Measurements from ENCODE around the gene KMT2B.

DNA sequence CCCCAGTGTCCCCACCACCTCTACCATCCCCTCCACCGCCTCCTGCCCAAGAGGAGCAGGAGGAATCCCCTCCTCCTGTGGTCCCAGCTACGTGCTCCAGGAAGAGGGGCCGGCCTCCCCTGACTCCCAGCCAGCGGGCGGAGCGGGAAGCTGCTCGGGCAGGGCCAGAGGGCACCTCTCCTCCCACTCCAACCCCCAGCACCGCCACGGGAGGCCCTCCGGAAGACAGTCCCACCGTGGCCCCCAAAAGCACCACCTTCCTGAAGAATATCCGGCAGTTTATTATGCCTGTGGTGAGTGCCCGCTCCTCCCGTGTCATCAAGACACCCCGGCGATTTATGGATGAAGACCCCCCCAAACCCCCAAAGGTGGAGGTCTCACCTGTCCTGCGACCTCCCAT, 2.8 kb downstream of the KMT2B start:
- TF ChIP-seq, protein P1, sequence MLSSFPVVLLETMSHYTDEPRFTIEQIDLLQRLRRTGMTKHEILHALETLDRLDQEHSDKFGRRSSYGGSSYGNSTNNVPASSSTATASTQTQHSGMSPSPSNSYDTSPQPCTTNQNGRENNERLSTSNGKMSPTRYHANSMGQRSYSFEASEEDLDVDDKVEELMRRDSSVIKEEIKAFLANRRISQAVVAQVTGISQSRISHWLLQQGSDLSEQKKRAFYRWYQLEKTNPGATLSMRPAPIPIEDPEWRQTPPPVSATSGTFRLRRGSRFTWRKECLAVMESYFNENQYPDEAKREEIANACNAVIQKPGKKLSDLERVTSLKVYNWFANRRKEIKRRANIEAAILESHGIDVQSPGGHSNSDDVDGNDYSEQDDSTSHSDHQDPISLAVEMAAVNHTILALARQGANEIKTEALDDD (IDR thresholded peaks at IDR 0.05) = no peak
- TF ChIP-seq, protein P2, sequence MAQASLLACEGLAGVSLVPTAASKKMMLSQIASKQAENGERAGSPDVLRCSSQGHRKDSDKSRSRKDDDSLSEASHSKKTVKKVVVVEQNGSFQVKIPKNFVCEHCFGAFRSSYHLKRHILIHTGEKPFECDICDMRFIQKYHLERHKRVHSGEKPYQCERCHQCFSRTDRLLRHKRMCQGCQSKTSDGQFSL (CRISPR knock-in tag; IDR thresholded peaks at IDR 0.05) = no peak
- TF ChIP-seq, protein P2 (tag; IDR thresholded peaks at IDR 0.05) = no peak
- no peak for TF ChIP-seq GATA2 (CRISPR knock-in tag; IDR thresholded peaks at IDR 0.05)
- no peak for TF ChIP-seq MEF2A (IDR thresholded peaks at IDR 0.05; ENCODE audit: control insufficient read depth, low read depth, low read length)
- no peak for TF ChIP-seq TCFL5 (CRISPR knock-in tag; conservative IDR thresholded peaks at IDR 0.05)
- TF ChIP-seq, protein P3, sequence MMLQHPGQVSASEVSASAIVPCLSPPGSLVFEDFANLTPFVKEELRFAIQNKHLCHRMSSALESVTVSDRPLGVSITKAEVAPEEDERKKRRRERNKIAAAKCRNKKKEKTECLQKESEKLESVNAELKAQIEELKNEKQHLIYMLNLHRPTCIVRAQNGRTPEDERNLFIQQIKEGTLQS (IDR thresholded peaks at IDR 0.05) = no peak
- TF ChIP-seq, protein P3 (CRISPR knock-in tag; conservative IDR thresholded peaks at IDR 0.05) = no peak
- no peak for TF ChIP-seq POLR2AphosphoS5 (IDR thresholded peaks at IDR 0.05; ENCODE audit: control insufficient read depth, insufficient read depth, low read depth, low read length)
- no peak for TF ChIP-seq CEBPB (tag; IDR thresholded peaks at IDR 0.05)
- TF ChIP-seq HMGN3 (IDR thresholded peaks at IDR 0.05; ENCODE audit: borderline replicate concordance, extremely low read depth, insufficient read length, low read depth, low read length) = no peak
- TF ChIP-seq SIN3A (IDR thresholded peaks at IDR 0.05; ENCODE audit: borderline replicate concordance in 2 of 2, control insufficient read depth in 1 of 2, low read depth in 2 of 2, low read length in 2 of 2) = no peak
- TF ChIP-seq CBX5 (IDR thresholded peaks at IDR 0.05; ENCODE audit: borderline replicate concordance, low read depth) = no peak
- no peak for TF ChIP-seq PHF8 (IDR thresholded peaks at IDR 0.05; ENCODE audit: borderline replicate concordance, low read length)
- TF ChIP-seq, protein P4, sequence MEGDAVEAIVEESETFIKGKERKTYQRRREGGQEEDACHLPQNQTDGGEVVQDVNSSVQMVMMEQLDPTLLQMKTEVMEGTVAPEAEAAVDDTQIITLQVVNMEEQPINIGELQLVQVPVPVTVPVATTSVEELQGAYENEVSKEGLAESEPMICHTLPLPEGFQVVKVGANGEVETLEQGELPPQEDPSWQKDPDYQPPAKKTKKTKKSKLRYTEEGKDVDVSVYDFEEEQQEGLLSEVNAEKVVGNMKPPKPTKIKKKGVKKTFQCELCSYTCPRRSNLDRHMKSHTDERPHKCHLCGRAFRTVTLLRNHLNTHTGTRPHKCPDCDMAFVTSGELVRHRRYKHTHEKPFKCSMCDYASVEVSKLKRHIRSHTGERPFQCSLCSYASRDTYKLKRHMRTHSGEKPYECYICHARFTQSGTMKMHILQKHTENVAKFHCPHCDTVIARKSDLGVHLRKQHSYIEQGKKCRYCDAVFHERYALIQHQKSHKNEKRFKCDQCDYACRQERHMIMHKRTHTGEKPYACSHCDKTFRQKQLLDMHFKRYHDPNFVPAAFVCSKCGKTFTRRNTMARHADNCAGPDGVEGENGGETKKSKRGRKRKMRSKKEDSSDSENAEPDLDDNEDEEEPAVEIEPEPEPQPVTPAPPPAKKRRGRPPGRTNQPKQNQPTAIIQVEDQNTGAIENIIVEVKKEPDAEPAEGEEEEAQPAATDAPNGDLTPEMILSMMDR (IDR thresholded peaks at IDR 0.05 in 2 of 3, conservative IDR thresholded peaks at IDR 0.05 in 1 of 3; ENCODE audit: insufficient read depth in 2 of 3, low read depth in 1 of 3, low read length in 3 of 3) = no peak
- TF ChIP-seq ZNF165 (CRISPR knock-in tag; IDR thresholded peaks at IDR 0.05; ENCODE audit: borderline replicate concordance) = no peak

Measured in K562 (cell line).